Heart right ventricle (tissue), 16 donors: ENCODE measurements around the gene FOLR3. TPM values are rescaled to one million over a fixed set of nuclear protein-coding genes. Genes with fewer than 3 reads are reported as not detected.
"Not testable (repeated sequence)": the region's sequence is repeated elsewhere in the genome, so short reads cannot be mapped to it uniquely, and the experiment has no call there.

Experiments
- ATAC-seq, 8 donors: fragments of 200-7000 bp; cut with Tn5 transposase; one replicate each; pipeline ENCODE4 v1.9.1; 2020; ENCODE audit warnings: mild to moderate bottlenecking in 8 of 8, moderate library complexity in 8 of 8, moderate number of reproducible peaks in 1 of 8
- DNase-seq, 2 donors: peaks; one replicate each; pipeline ENCODE4 v3.0.0-alpha.2; 2020
- H3K27ac ChIP-seq, 10 donors: fragments of 200-600 bp; sonication (generic) in 2 of 10; one replicate each; pipeline versions ENCODE4 v1.5.0 to v1.8.0; 2020 to 2022; ENCODE audit warnings: mild to moderate bottlenecking in 3 of 10
- H3K27me3 ChIP-seq, 7 donors: fragments of 200-600 bp; one replicate each; pipeline ENCODE4 v1.8.0; 2021 to 2022; ENCODE audit warnings: mild to moderate bottlenecking in 2 of 7
- H3K36me3 ChIP-seq, 9 donors: fragments of 200-600 bp; sonication (generic) in 1 of 9; one replicate each; pipeline versions ENCODE4 v1.5.0 to v1.8.0; 2020 to 2022; ENCODE audit warnings: mild to moderate bottlenecking in 2 of 9
- H3K4me1 ChIP-seq, 9 donors: fragments of 200-600 bp; sonication (generic) in 1 of 9; one replicate each; pipeline versions ENCODE4 v1.5.0 to v1.8.0; 2020 to 2022; ENCODE audit warnings: mild to moderate bottlenecking in 4 of 9
- H3K4me3 ChIP-seq, 10 donors: fragments of 200-600 bp; sonication (generic) in 2 of 10; one replicate each; pipeline versions ENCODE4 v1.5.0 to v1.8.0; 2020 to 2022; ENCODE audit warnings: mild to moderate bottlenecking in 7 of 10, moderate library complexity in 2 of 10
- H3K9me3 ChIP-seq, 11 donors: fragments of 200-600 bp in 10 of 11; sonication (generic) in 2 of 11; one replicate each; pipeline versions ENCODE4 v1.5.0 to v1.8.0; 2013 to 2022; ENCODE audit warnings: mild to moderate bottlenecking in 2 of 11, control low read depth in 1 of 11, moderate library complexity in 1 of 11
- CTCF ChIP-seq, 9 donors: fragments of 200-600 bp; sonication (generic) in 2 of 9; IDR thresholded peaks; one replicate each; pipeline versions ENCODE4 v1.5.0 to v1.8.0; 2021 to 2022; ENCODE audit warnings: antibody characterized with exemption in 9 of 9, mild to moderate bottlenecking in 5 of 9, moderate library complexity in 1 of 9
- WGBS, 2 donors: extraction: QIAGEN DNeasy Blood & Tissue Kit; methylation state at CpG; one replicate each; pipeline ENCODE4 v1.1.7; 2013; ENCODE audit warnings: inconsistent platforms in 1 of 2; 5-methylcytosine and 5-hydroxymethylcytosine counted together
- intact Hi-C, 10 donors: fragments of 100-400 bp; cut with DNase I; formaldehyde crosslinking; loops; one replicate each; pipeline versions ENCODE4 v1.11.1 to v1.14.2; 2022
- polyA plus RNA-seq, 2 donors: library from polyadenylated mRNA; stranded (reverse); fragments of 200-250 nt; gene quantifications; one replicate each; pipeline ENCODE4 v1.2.3, GENCODE V29; 2013
- total RNA-seq, 10 donors: library from RNA; stranded (reverse); fragmentation: NEBNext Ultra II Directional in 3 of 10; extraction: Animal tissue kit (Norgen Biotek cat#: 25700) in 3 of 10; gene quantifications; one replicate each; pipeline versions ENCODE4 v1.2.1 to v1.2.4, GENCODE V29; 2021 to 2023
- donor health status: Arrhythmogenic right ventricular cardiomyopathy.
- donor health status: ischemic (EF 13 %, LVEDD 7.1; RV severe dilation, severe dysfunction).
- donor health status: healthy with polysubstance abuse.
- donor health status: DM: no; HTN: yes; CAD: no.
- donor health status: DM: no; HTN: no; CAD: no.
- donor health status: ischemic (EF 25% LVEDD 6.9; RV normal size, moderate dysfunction).
- donor health status: ischemic (EF 25% LVEDD 5.7; RV mildly dilated, moderate dysfunction).
- donor health status: healthy.
- donor health status: DM: yes; HTN: yes; CAD: no.
- donor health status: Ischemic cardiomyopathy.
- donor health status: ischemic (EF 35%, LVEDD 5.7; RV mildly dilated, moderate dysfunction).
- donor health status: nonischemic (EF 11% LVEDD 7.7; RV severe dilation, severe dysfunction).
- donor health status: DM: yes; HTN: yes; CAD: no.
- donor health status: PGD.
- donor health status: ischemic (EF 29% LVEDD 5.4; RV normal size, mild dysfunction).
- donor health status: nonischemic (EF 23%, LVEDD 6.1; RV moderate dilation, normal function).

Gene FOLR3
- total and polyA plus RNA-seq, 12 donors: 0.23 to 1.1 (median 0.63) TPM; not detected in 8

- no peak for ATAC-seq
- no peak for DNase-seq
Measured at GRCh38 chr11:72179049-72179803, 43.7 kb downstream of the FOLR3 start.

GRCh38 chr11:72179804-72180396, 44.4 kb downstream of the FOLR3 start:
- TF ChIP-seq CTCF (IDR thresholded peaks at IDR 0.05): no peak
- Histone ChIP-seq H3K27me3 (peaks cover 0 to 6% (median 0%) of the 10 kb centered on the region in 7 donors), H3K27ac (no peak overlapping the region), H3K4me3 (no peak overlapping the region), H3K9me3 (no peaks in the 10 kb centered on the region), H3K4me1 (no peaks in the 10 kb centered on the region), H3K36me3 (no peaks in the 10 kb centered on the region)
- DNase-seq: no peak
- WGBS, 2 donors: 80 to 82% methylated on average over 4 of the region's 4 CpGs
- intact Hi-C loops: no loop called here
- no peak for ATAC-seq

More at GRCh38 chr11:72179049-72179803, 43.7 kb downstream of the FOLR3 start:
- Histone ChIP-seq H3K36me3 (no peaks in the 10 kb centered on the region), H3K4me3 (no peak overlapping the region), H3K27ac (no peak overlapping the region), H3K27me3 (peaks cover 0 to 6% (median 0%) of the 10 kb centered on the region in 7 donors), H3K4me1 (no peaks in the 10 kb centered on the region), H3K9me3 (no peaks in the 10 kb centered on the region)
- intact Hi-C loops: no loop called here
- no peak for TF ChIP-seq CTCF (IDR thresholded peaks at IDR 0.05)
- WGBS, 2 donors: 80 to 81% methylated on average over 7 of the region's 7 CpGs

GRCh38 chr11:72180892-72181552, 45.5 kb downstream of the FOLR3 start:
- WGBS, 2 donors: 46 to 55% methylated on average over 7 of the region's 7 CpGs
- H3K27ac ChIP-seq, H3K9me3 ChIP-seq, H3K4me3 ChIP-seq, intact Hi-C loops, H3K36me3 ChIP-seq, H3K27me3 ChIP-seq, DNase-seq, H3K4me1 ChIP-seq: not testable (repeated sequence)
- peak in 4 of 8 donors; percentile 21 to 62 (median 46) for ATAC-seq

- H3K9me3 ChIP-seq, H3K27ac ChIP-seq, DNase-seq, intact Hi-C loops, H3K27me3 ChIP-seq, H3K36me3 ChIP-seq, H3K4me3 ChIP-seq, H3K4me1 ChIP-seq: not testable (repeated sequence)
- 64 to 77% methylated on average over 3 of the region's 3 CpGs for WGBS, 2 donors
- peak in 2 of 8 donors; percentile 23 to 63 for ATAC-seq
Measured at GRCh38 chr11:72181553-72181958, 46.0 kb downstream of the FOLR3 start.

- no peaks in the 10 kb centered on the region for H3K4me1 ChIP-seq
- H3K27me3 ChIP-seq: no peaks in the 10 kb centered on the region
- ATAC-seq (no peak), DNase-seq (no peak)
- 88 to 97% methylated on average over 1 of the region's 1 CpG for WGBS, 2 donors
- no peak for TF ChIP-seq CTCF (IDR thresholded peaks at IDR 0.05)
- H3K4me3 ChIP-seq: no peak overlapping the region
- H3K9me3 ChIP-seq: no peaks in the 10 kb centered on the region
- intact Hi-C loops: no loop called here
- no peaks in the 10 kb centered on the region for H3K36me3 ChIP-seq
- H3K27ac ChIP-seq: no peak overlapping the region
Measured at GRCh38 chr11:72188267-72188666, 52.7 kb downstream of the FOLR3 start.

Other genes with a start within 250 kb of the FOLR3 start
- gene XNDC1N, start 207.1 kb upstream of the FOLR3 start, total RNA-seq: 1 to 10 TPM in 9 of 10 donors, under 1 TPM in 1; 1.00 to 4.4 (median 3.4) TPM
- gene XNDC1N, start 207.1 kb upstream of the FOLR3 start, polyA plus RNA-seq: 1 to 10 TPM; 1.5 to 4.7 TPM
- 10 to 100 TPM; 16.4 to 24.6 (median 19.2) TPM for gene RNF121, start 206.7 kb upstream of the FOLR3 start, total RNA-seq
- gene RNF121, start 206.7 kb upstream of the FOLR3 start, polyA plus RNA-seq: 10 to 100 TPM in 1 of 2 donors, 1 to 10 TPM in 1; 8.3 to 25.7 TPM
- gene IL18BP, start 136.8 kb upstream of the FOLR3 start, total RNA-seq: 100 to 1,000 TPM in 1 of 10 donors, 1 to 10 TPM in 9; 2.0 to 101 (median 4.2) TPM
- 1 to 10 TPM; 5.0 to 6.5 TPM for gene IL18BP, start 136.8 kb upstream of the FOLR3 start, polyA plus RNA-seq
- gene NUMA1, start 55.2 kb upstream of the FOLR3 start, total RNA-seq: 100 to 1,000 TPM in 2 of 10 donors, 10 to 100 TPM in 8; 60.8 to 117 (median 83.4) TPM
- gene NUMA1, start 55.2 kb upstream of the FOLR3 start, polyA plus RNA-seq: 100 to 1,000 TPM in 1 of 2 donors, 10 to 100 TPM in 1; 54.1 to 159 TPM
- 1 to 10 TPM; 2.3 to 9.1 (median 4.7) TPM for gene LRRC51, start 54.9 kb upstream of the FOLR3 start, total RNA-seq
- gene LRRC51, start 54.9 kb upstream of the FOLR3 start, polyA plus RNA-seq: 1 to 10 TPM; 2.5 to 2.8 TPM
- 100 to 1,000 TPM in 1 of 10 donors, 10 to 100 TPM in 9; 76.5 to 103 (median 81.8) TPM for gene LAMTOR1, start 32.4 kb upstream of the FOLR3 start, total RNA-seq
- gene LAMTOR1, start 32.4 kb upstream of the FOLR3 start, polyA plus RNA-seq: 100 to 1,000 TPM in 1 of 2 donors, 10 to 100 TPM in 1; 58.3 to 158 TPM
- gene TOMT, start 29.8 kb upstream of the FOLR3 start, total RNA-seq: under 1 TPM in 1 of 10 donors, not detected in 9; 0.21 TPM
- gene TOMT, start 29.8 kb upstream of the FOLR3 start, polyA plus RNA-seq: not detected
- gene ANAPC15, start 23.0 kb upstream of the FOLR3 start, total RNA-seq: 10 to 100 TPM; 31.8 to 58.3 (median 46.8) TPM
- gene ANAPC15, start 23.0 kb upstream of the FOLR3 start, polyA plus RNA-seq: 100 to 1,000 TPM in 1 of 2 donors, 10 to 100 TPM in 1; 43.8 to 104 TPM
- gene FOLR1, start 56.4 kb downstream of the FOLR3 start, total RNA-seq: 1 to 10 TPM in 2 of 10 donors, under 1 TPM in 5, not detected in 3; 0.23 to 1.4 (median 0.59) TPM
- under 1 TPM; 0.16 to 0.37 TPM for gene FOLR1, start 56.4 kb downstream of the FOLR3 start, polyA plus RNA-seq
- gene FOLR2, start 81.1 kb downstream of the FOLR3 start, total RNA-seq: 10 to 100 TPM in 7 of 10 donors, 1 to 10 TPM in 3; 7.5 to 84.4 (median 10.8) TPM
- gene FOLR2, start 81.1 kb downstream of the FOLR3 start, polyA plus RNA-seq: 10 to 100 TPM in 1 of 2 donors, 1 to 10 TPM in 1; 6.8 to 10.8 TPM
- 100 to 1,000 TPM in 9 of 10 donors, 10 to 100 TPM in 1; 97.7 to 146 (median 107) TPM for gene INPPL1, start 89.0 kb downstream of the FOLR3 start, total RNA-seq
- 100 to 1,000 TPM in 1 of 2 donors, 10 to 100 TPM in 1; 50.1 to 141 TPM for gene INPPL1, start 89.0 kb downstream of the FOLR3 start, polyA plus RNA-seq
- gene PHOX2A, start 108.5 kb downstream of the FOLR3 start, total RNA-seq: not detected
- gene PHOX2A, start 108.5 kb downstream of the FOLR3 start, polyA plus RNA-seq: not detected